Skeletal muscle cell (primary cell): ENCODE results near the gene PEPD.
"Not testable (repeated sequence)": the region's sequence is repeated elsewhere in the genome, so short reads cannot be mapped to it uniquely, and the experiment has no call there.

Experiments
- DNase-seq: peaks from one replicate; pipeline ENCODE4 v3.0.0-alpha.2; 2010; ENCODE audit warnings: low read depth
- H3K4me3 ChIP-seq: 2 replicates; pipeline ENCODE4 v1.5.1; 2011; ENCODE audit warnings: low read depth, mild to moderate bottlenecking, control low read depth, low read length, moderate library complexity

Gene PEPD

DNA sequence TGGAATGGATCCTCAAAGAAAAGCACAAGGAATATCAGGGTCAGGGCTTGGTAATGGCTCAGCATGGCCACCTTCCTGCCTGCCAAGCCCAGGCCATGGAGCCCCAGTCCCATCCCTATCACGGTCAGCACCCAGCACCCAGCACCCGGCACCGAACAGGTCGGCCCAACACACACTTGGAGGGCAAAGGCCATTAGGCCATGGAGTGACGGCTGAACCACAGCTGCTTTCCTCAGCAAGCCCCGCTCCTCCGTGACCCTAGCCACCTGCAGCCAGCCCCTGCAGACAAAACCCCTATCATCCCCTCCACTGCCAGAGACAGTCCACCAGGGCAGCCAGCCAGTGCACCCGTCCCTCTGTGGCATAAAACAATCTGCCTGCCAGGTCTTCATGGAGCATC, 20.6 kb downstream of the PEPD start:
- no peak for DNase-seq
- no peak overlapping the region for H3K4me3 ChIP-seq

- DNase-seq = no peak
- H3K4me3 ChIP-seq = no peak overlapping the region
Observed at GRCh38 chr19:33500586-33500985, 21.0 kb downstream of the PEPD start.

- H3K4me3 ChIP-seq = no peak overlapping the region
- DNase-seq = no peak
Observed at GRCh38 chr19:33499671-33500506, 21.7 kb downstream of the PEPD start.

DNA sequence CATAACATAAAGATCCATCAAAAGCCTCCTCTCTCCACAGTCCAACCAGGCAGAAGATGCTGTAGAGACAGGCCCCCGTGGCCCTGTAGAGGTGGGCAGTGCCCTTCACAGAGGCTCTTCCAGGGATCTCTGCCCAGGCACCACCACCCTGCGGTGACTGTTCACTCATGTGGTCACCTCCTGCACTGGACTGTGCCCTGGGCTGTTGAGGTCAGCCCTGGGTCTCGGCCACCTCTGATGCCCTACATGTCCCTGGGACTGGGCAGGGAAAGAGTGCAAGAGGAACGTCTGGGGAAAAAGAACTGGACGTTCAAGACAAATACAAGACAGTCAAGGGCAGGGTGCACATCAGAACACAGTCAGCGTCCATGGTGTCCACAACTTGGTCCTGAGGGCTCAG, 22.3 kb downstream of the PEPD start:
- H3K4me3 ChIP-seq = no peak overlapping the region
- no peak for DNase-seq

- DNase-seq = no peak
Observed at GRCh38 chr19:33498391-33499000, 23.1 kb downstream of the PEPD start.

GRCh38 chr19:33497778-33498175, 23.8 kb downstream of the PEPD start:
- DNase-seq = no peak
- no peak overlapping the region for H3K4me3 ChIP-seq

More at GRCh38 chr19:33498391-33499000, 23.1 kb downstream of the PEPD start:
- no peak overlapping the region for H3K4me3 ChIP-seq

- DNase-seq = no peak
- H3K4me3 ChIP-seq = no peak overlapping the region
Observed at GRCh38 chr19:33497131-33497777, 24.3 kb downstream of the PEPD start.

DNA sequence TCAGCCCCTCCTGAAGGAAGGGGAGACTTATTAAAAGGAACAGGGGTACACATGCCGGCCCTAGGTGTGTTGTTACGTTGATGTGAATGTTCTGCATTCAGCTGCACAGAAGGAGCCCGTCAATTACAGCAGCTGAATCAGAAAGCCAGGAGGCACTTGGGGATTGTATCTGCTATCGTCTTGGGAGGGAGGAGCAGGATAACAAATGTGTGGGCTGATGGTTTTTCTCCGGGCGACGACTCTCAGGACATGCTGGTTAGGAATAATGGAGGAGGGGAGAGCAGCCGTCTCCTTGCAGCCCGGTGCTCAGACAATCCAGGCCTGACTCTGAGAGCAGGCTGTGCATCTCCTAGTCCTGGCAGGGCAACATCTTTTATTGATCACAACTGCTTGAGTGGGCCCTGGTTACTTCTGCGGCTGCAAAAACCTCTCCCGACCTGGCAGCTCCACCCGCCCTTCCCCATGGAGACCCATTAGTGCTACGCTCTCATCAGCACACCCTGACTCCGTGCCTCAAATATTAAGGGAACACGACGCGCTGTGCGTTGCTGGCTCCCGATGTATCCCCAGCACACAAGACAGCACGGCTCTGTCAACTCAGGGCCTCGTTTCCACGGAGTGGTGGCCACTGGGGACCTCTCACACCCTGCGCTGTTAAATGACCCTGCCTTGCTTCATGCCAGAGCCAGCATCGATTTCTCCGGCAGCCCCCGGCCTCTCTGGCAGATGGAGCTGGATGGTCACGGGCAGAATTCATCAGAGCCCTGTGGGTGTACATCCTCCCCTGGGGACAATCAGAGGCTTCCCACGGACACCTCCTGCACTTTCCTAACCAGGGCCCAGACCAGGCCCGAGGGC, 25.3 kb downstream of the PEPD start:
- DNase-seq = no peak
- H3K4me3 ChIP-seq = no peak overlapping the region

GRCh38 chr19:33493401-33494275, 28.0 kb downstream of the PEPD start:
- DNase-seq = no peak
- no peak overlapping the region for H3K4me3 ChIP-seq

DNA sequence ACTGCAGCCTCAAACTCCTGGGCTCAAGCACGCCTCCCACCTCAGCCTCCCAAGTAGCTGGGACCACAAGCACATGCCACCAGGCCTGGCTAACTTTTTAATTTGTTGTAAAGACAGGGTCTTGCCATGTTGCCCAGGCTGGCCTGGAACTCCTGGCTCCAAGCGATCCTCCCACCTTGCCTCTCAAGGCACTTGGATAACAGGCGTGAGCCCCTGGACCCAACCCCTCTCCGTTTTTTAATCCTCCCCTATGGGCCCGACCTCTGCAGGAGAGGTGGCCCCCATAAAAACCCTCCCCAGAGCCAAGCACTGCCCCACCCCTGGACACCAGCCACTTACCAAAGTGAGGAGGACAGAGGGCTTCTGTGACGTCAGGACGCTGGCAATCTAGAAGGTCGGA, 28.6 kb downstream of the PEPD start:
- DNase-seq = no peak
- no peak overlapping the region for H3K4me3 ChIP-seq

DNA sequence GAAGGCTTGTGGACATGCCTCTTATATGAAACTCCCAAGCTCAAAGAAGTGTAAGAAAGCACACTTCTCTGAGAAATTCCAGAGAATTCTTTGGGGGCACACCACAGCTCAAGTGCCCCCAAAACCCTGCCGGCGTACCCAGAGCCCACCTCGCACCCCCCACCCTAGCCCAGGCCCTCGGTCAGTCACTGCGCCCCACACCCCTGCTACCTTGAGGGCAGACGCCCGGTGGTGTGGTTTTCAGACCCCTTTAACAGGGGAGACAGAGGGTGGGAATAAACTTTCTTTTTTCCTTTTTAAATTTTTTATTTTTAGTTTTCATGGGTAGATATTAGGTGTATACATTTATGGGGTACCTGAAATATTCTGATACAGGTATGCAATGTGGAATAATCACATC, 29.5 kb downstream of the PEPD start:
- DNase-seq = no peak
- H3K4me3 ChIP-seq = no peak overlapping the region

DNA sequence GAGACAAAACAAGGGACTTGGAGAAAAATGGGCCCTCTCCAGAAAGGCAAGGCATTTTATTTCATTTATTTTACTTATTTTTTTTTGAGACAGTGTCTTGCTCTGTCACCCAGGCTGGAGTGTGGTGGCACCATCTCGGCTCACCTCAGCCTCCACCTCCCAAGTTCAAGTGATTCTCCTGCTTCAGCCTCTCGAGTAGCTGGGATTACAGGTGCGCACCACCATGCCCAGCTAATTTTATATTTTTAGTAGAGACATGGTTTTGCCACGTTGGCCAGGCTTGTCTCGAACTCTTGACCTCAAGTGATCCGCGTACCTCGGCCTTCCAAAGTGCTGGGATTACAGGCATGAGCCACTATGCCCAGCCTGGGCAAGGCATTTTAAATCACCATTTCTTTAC, 31.0 kb downstream of the PEPD start:
- not testable (repeated sequence) for DNase-seq, H3K4me3 ChIP-seq

DNA sequence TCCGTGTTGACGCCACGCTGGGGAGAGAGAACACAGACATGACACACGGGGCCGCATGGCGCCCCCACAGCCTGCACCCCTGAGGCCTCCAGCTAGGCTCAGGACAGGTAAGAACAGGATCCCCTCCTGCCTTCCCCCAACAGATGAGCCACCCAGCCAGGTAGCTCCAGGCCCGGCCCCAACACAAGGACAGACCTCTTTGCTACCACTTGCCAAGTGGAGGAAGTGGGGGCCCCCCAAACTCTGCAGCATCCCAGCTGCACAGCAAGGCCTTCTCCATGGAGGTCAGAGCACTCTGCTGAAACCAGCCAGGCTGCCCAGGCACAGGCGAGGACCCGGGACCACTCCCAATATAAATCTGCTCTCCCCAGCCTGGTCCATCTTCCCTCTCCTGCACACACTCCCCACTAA, 31.5 kb downstream of the PEPD start:
- DNase-seq = no peak
- no peak overlapping the region for H3K4me3 ChIP-seq

GRCh38 chr19:33488826-33489225, 32.8 kb downstream of the PEPD start:
- no peak for DNase-seq
- no peak overlapping the region for H3K4me3 ChIP-seq

DNA sequence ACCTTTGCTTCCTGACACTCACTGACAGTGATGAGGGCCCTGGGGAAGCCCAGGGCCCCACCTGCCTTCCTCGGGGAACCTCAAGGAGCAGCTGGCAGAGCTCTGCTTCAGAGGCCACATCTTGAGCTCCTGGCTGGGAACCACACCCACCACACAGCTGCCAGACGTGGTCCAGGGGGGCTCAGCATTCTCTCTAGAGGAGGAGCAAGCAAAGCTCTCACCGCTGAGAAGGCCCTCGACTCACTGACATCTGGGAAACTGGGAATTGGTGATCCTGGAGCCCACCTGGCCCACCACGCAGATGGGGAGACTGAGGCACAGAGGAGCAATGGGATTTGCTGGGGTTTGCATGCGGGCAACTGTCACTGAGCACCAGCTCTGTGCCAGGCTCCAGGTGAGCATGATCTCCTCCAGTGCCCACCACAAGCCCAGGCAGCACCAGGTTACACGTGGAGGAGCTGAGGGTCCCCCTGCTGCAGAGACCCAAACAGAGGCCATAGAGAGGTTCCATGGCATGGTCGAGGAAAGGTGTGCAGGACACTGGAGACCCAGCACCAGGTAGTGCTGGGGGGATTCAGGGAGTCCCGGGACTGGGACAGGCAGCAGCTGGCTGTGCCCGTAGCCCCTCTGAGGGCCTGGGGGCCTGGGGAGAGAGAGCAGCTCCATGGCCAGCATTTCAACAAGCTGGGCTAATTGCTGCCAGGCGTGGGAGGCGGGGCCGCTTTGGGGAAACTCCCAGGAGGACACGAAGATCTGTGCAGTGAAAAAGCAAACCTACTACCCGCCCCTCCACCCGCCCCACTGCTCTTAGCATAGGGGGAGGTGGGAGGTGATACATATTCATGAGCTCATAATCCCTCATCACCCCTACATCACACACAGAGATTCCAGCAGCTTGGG, 33.4 kb downstream of the PEPD start:
- H3K4me3 ChIP-seq = no peak overlapping the region
- no peak for DNase-seq

DNA sequence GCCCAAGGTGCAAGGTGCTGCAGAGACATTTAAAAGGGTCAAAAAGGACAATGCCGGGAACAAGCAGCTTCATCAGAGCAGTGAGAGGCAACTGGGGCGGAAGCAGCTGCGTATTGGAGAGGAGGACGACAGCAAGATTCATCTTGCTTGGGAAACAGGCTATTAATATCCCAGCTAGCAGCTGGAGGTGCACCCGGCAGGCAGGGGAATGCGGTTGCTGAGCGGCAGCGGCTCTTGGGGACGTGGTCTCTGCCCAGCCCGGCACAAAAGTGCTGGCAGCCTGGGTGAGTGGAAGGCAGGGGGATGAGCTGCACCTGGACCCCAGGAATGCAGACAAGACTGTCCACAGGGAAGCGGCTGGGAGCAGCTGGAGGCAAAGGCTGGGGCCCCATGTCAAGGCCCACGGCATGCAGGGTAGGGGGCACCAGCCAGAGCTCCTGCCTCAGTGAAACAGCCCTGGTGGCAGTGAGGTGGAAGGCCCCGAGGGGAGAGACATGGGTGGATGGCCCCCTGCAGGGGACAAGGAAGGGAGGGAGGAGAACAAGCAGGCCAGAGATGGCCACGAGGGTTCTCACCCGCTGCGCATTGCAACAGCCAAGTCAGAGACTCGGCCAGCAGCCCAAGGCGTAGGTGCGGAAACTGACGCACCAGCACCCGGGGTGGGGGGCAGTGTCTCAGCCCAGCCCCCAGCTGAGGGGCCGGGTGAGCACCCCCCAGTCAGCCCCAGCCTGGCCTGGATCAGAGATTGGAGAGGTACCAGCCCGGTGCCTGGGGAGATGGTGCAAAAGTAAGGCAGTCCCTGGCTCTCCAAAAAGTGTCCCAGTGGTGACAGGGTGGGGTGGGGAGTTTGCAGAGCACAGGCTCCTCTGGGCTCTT, 34.4 kb downstream of the PEPD start:
- no peak for DNase-seq
- H3K4me3 ChIP-seq = no peak overlapping the region

DNA sequence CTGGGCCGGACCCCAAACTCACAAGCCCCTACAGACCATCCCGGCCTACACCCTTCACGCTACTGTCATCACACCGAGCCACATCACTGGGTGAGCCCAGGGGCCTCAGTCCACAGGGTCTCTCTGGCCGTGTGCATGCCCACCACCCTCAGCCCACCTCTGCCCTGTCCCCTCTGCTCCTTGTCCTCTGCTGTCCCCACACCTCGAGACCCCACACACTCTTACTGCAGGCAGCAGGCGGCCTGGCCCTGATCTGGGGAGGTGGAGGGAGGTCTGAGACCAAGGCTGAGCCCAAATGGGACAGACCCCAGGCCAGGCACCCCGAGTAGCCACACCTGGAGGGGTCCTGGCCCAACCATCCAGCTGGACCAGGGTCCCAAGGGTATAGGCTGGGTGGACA, 35.2 kb downstream of the PEPD start:
- no peak for DNase-seq
- no peak overlapping the region for H3K4me3 ChIP-seq
